ENCODE data around the gene PREB. TPM values are rescaled to one million over a fixed set of nuclear protein-coding genes. Genes with fewer than 3 reads are reported as not detected.
A peak's percentile ranks its signal among the peaks of the same experiment; 100 is the strongest.

PREB gene
- total RNA-seq, 2 donors from 2014 or later = 47.5 to 51.4 TPM

- no peak for TF ChIP-seq CTCF (IDR thresholded peaks at IDR 0.05)
- DNase-seq (ENCODE audit: low spot score) = no peak
These were observed 37.1 kb downstream of the PREB start for GRCh38 chr2:27097341-27097740.

GRCh38 chr2:27096748-27097297 is 37.6 kb downstream of the PREB start:
- H3K27me3 ChIP-seq = no peaks in the 10 kb centered on the region
- H3K4me3 ChIP-seq = no peak overlapping the region
- peaks cover 0 to 15% of the 10 kb centered on the region in 2 donors for H3K4me1 ChIP-seq
- H3K9me3 ChIP-seq = no peaks in the 10 kb centered on the region
- no peak for TF ChIP-seq CTCF (IDR thresholded peaks at IDR 0.05)
- no peaks in the 10 kb centered on the region for H3K36me3 ChIP-seq
- peak overlapping the region in 1 of 2 donors; percentile 5 for H3K27ac ChIP-seq
- DNase-seq (ENCODE audit: low spot score) = no peak

More at GRCh38 chr2:27097341-27097740, 37.1 kb downstream of the PREB start:
- H3K27ac ChIP-seq = no peak overlapping the region
- no peaks in the 10 kb centered on the region for H3K27me3 ChIP-seq
- H3K4me1 ChIP-seq = peaks cover 0 to 15% of the 10 kb centered on the region in 2 donors
- H3K4me3 ChIP-seq = no peak overlapping the region
- no peaks in the 10 kb centered on the region for H3K9me3 ChIP-seq
- no peaks in the 10 kb centered on the region for H3K36me3 ChIP-seq

- Histone ChIP-seq H3K27me3 (no peaks in the 10 kb centered on the region), H3K27ac (peak overlapping the region in 1 of 2 donors; percentile 5), H3K36me3 (no peaks in the 10 kb centered on the region), H3K9me3 (no peaks in the 10 kb centered on the region), H3K4me3 (peak overlapping the region; percentile 29 to 43), H3K4me1 (peaks cover 0 to 15% of the 10 kb centered on the region in 2 donors)
- peak; percentile 69 for DNase-seq (ENCODE audit: low spot score)
- no peak for TF ChIP-seq CTCF (IDR thresholded peaks at IDR 0.05)
These were observed 38.4 kb downstream of the PREB start for GRCh38 chr2:27095745-27096651.

GRCh38 chr2:27095427-27095744 is 39.0 kb downstream of the PREB start:
- H3K27me3 ChIP-seq = no peaks in the 10 kb centered on the region
- no peak overlapping the region for H3K4me3 ChIP-seq
- no peak for DNase-seq (ENCODE audit: low spot score)
- H3K36me3 ChIP-seq = no peaks in the 10 kb centered on the region
- no peaks in the 10 kb centered on the region for H3K9me3 ChIP-seq
- no peak overlapping the region for H3K27ac ChIP-seq
- H3K4me1 ChIP-seq = peaks cover 0 to 15% of the 10 kb centered on the region in 2 donors
- no peak for TF ChIP-seq CTCF (IDR thresholded peaks at IDR 0.05)

GRCh38 chr2:27094353-27094984 is 40.0 kb downstream of the PREB start:
- TF ChIP-seq CTCF (IDR thresholded peaks at IDR 0.05) = no peak
- Histone ChIP-seq H3K4me1 (peaks cover 0 to 15% of the 10 kb centered on the region in 2 donors), H3K27ac (no peak overlapping the region), H3K9me3 (no peaks in the 10 kb centered on the region), H3K4me3 (no peak overlapping the region), H3K27me3 (no peaks in the 10 kb centered on the region), H3K36me3 (no peaks in the 10 kb centered on the region)
- no peak for DNase-seq (ENCODE audit: low spot score)
